HCT116 (cell line): Measurements from ENCODE around the gene GPC5. TPM values are rescaled to one million over a fixed set of nuclear protein-coding genes. Genes with fewer than 3 reads are reported as not detected.

ENCODE experiments used
- ATAC-seq: fragments of 200-7000 bp; cut with Tn5 transposase; 2 replicates; pipeline ENCODE4 v1.9.1; 2020; ENCODE audit warnings: mild to moderate bottlenecking, moderate library complexity
- BruUV-seq: library from RNA; stranded (reverse); fragments of 400-500 nt; replicated peaks from 2 replicates; lab custom pipeline; 2021; lab: Mats Ljungman, UMichigan
- CTCF ChIA-PET: fragments of 300-600 bp; sonication (Branson Sonifier 250); formaldehyde crosslinking; loops from one replicate; lab custom pipeline; 2021; ENCODE audit warnings: antibody characterized with exemption; lab: Charles Lee
- POLR2A ChIA-PET: fragments of 300-600, 350-600 bp; sonication (Branson Sonifier 250); formaldehyde crosslinking; loops from one replicate; lab custom pipeline; 2021; ENCODE audit warnings: antibody characterized with exemption; lab: Charles Lee
- RAD21 ChIA-PET, 2 experiments: fragments of 300-600 bp; sonication (Branson Sonifier 250); formaldehyde crosslinking; loops; one replicate each; lab custom pipeline; 2023; ENCODE audit warnings: low total read pairs in 2 of 2; ENCODE audit not compliant: uncharacterized antibody in 2 of 2, unreplicated experiment in 2 of 2, low non-redundant PET in 1 of 2; lab: Charles Lee
- DNase-seq: peaks from one replicate; pipeline ENCODE4 v3.0.0-alpha.2; 2010; ENCODE audit warnings: low read depth, low spot score
- H2AFZ ChIP-seq: fragments of 200-600 bp; shearing (Covaris generic), sonication (generic); 2 replicates; pipeline ENCODE4 v1.6.1; 2017; ENCODE audit warnings: low read depth, mixed run types, mixed read lengths, antibody characterized with exemption, low read length; ENCODE audit not compliant: poor library complexity, severe bottlenecking
- H3K27ac ChIP-seq: 2 replicates; pipeline ENCODE4 v1.5.1; 2012; ENCODE audit warnings: low read depth, low read length
- H3K27me3 ChIP-seq: fragments of 200-600 bp; sonication (generic); 2 replicates; pipeline ENCODE4 v1.6.1; 2016; ENCODE audit warnings: mixed run types, low read length, mixed read lengths; ENCODE audit not compliant: insufficient read depth
- H3K36me3 ChIP-seq, 2 experiments: fragments of 200-500 bp in 1 of 2; fragments of 200-600 bp in 1 of 2; sonication (Bioruptor generic) in 1 of 2; sonication (generic) in 1 of 2; 2 replicates each; pipeline versions ENCODE4 v1.5.1 to v1.6.1; 2014 to 2016; ENCODE audit warnings: low read length in 2 of 2, inconsistent platforms in 1 of 2, mixed read lengths in 1 of 2, mixed run types in 1 of 2; ENCODE audit not compliant: insufficient read depth in 2 of 2, control insufficient read depth in 1 of 2
- H3K4me1 ChIP-seq, 2 experiments: fragments of 200-600 bp in 1 of 2; sonication (generic) in 1 of 2; 2 replicates each; pipeline versions ENCODE4 v1.5.1 to v1.6.1; 2012 to 2017; ENCODE audit warnings: low read length in 2 of 2, inconsistent platforms in 1 of 2, mild to moderate bottlenecking in 1 of 2, mixed read lengths in 1 of 2, mixed run types in 1 of 2, moderate library complexity in 1 of 2; ENCODE audit not compliant: insufficient read depth in 2 of 2, control insufficient read depth in 1 of 2
- H3K4me2 ChIP-seq: fragments of 200-600 bp; sonication (generic); 2 replicates; pipeline ENCODE4 v1.6.1; 2017; ENCODE audit warnings: mixed run types, low read length, mixed read lengths
- H3K4me3 ChIP-seq, 2 experiments: fragments of 200-600 bp in 1 of 2; sonication (generic) in 1 of 2; replicated peaks in 1 of 2; 2 replicates each; pipeline ENCODE4 v1.5.1; 2011 to 2016; ENCODE audit warnings: low read length in 2 of 2, control low read depth in 1 of 2, low read depth in 1 of 2, mild to moderate bottlenecking in 1 of 2, mixed read lengths in 1 of 2, mixed run types in 1 of 2
- H3K79me2 ChIP-seq: fragments of 200-600 bp; sonication (generic); 2 replicates; pipeline ENCODE4 v1.6.1; 2017; ENCODE audit warnings: mild to moderate bottlenecking, mixed run types, low read length, moderate library complexity, mixed read lengths; ENCODE audit not compliant: insufficient read depth
- H3K9ac ChIP-seq: fragments of 200-600 bp; sonication (generic); 2 replicates; pipeline ENCODE4 v1.6.1; 2016; ENCODE audit warnings: low read length, mixed read lengths
- H3K9me2 ChIP-seq: fragments of 200-600 bp; sonication (generic), shearing (Covaris generic); 2 replicates; pipeline ENCODE4 v1.6.1; 2017; ENCODE audit warnings: mixed run types, mild to moderate bottlenecking, moderate library complexity; ENCODE audit not compliant: insufficient read depth
- H3K9me3 ChIP-seq, 2 experiments: fragments of 200-500 bp in 1 of 2; fragments of 200-600 bp in 1 of 2; sonication (Bioruptor generic) in 1 of 2; sonication (generic) in 1 of 2; 2 replicates each; pipeline ENCODE4 v1.6.1; 2014 to 2017; ENCODE audit warnings: low read length in 2 of 2, mixed read lengths in 2 of 2, inconsistent platforms in 1 of 2, low read depth in 1 of 2, mild to moderate bottlenecking in 1 of 2, mixed run types in 1 of 2, moderate library complexity in 1 of 2; ENCODE audit not compliant: control insufficient read depth in 1 of 2, insufficient read depth in 1 of 2
- H4K20me1 ChIP-seq: fragments of 200-600 bp; sonication (generic), shearing (Covaris generic); 2 replicates; pipeline ENCODE4 v1.6.1; 2017; ENCODE audit warnings: mixed run types, mild to moderate bottlenecking, moderate library complexity; ENCODE audit not compliant: insufficient read depth
- CEBPB ChIP-seq: IDR thresholded peaks from 2 replicates; pipeline ENCODE4 v1.6.1; 2012; ENCODE audit warnings: low read depth
- EGR1 ChIP-seq: IDR thresholded peaks from 2 replicates; pipeline ENCODE4 v1.6.1; 2012; ENCODE audit warnings: low read depth
- ELF1 ChIP-seq: IDR thresholded peaks from 2 replicates; pipeline ENCODE4 v1.6.1; 2012; ENCODE audit warnings: low read depth, borderline replicate concordance
- EZH2phosphoT487 ChIP-seq: fragments of 200-600 bp; IDR thresholded peaks from 2 replicates; pipeline ENCODE4 v1.6.1; 2018; ENCODE audit warnings: antibody characterized with exemption, borderline replicate concordance
- FOSL1 ChIP-seq: IDR thresholded peaks from 2 replicates; pipeline ENCODE4 v1.6.1; 2012; ENCODE audit warnings: low read depth
- POLR2AphosphoS5 ChIP-seq: IDR thresholded peaks from 2 replicates; pipeline ENCODE4 v1.6.1; 2011; ENCODE audit warnings: mild to moderate bottlenecking, low read depth, low read length, moderate library complexity
- RAD21 ChIP-seq: IDR thresholded peaks from 2 replicates; pipeline ENCODE4 v1.6.1; 2012; ENCODE audit warnings: low read depth, mild to moderate bottlenecking
- SIN3A ChIP-seq: IDR thresholded peaks from 2 replicates; pipeline ENCODE4 v1.6.1; 2012; ENCODE audit warnings: low read depth
- SRF ChIP-seq: IDR thresholded peaks from 2 replicates; pipeline ENCODE4 v1.6.1; 2012; ENCODE audit warnings: low read depth
- TCF7L2 ChIP-seq: IDR thresholded peaks from 2 replicates; pipeline ENCODE4 v1.7.0; 2011; ENCODE audit warnings: borderline replicate concordance, inconsistent platforms; ENCODE audit not compliant: insufficient read depth, insufficient read length; ENCODE audit errors: extremely low read depth
- YY1 ChIP-seq: IDR thresholded peaks from 2 replicates; pipeline ENCODE4 v1.6.1; 2011; ENCODE audit warnings: low read length, low read depth, moderate library complexity, mild to moderate bottlenecking; ENCODE audit not compliant: insufficient replicate concordance; ENCODE audit errors: extremely low read depth
- ZFX ChIP-seq: fragments of 450-650 bp; IDR thresholded peaks from 2 replicates; pipeline ENCODE4 v1.6.1; 2017
- intact Hi-C: fragments of 100-400 bp; cut with micrococcal nuclease; formaldehyde crosslinking; loops from 2 replicates; pipeline ENCODE4 v1.10.0; 2022
- total RNA-seq: library from RNA; stranded (reverse); gene quantifications from one replicate; pipeline ENCODE4 v1.2.1, GENCODE V29; 2021; ENCODE audit not compliant: unreplicated experiment
- TF ChIP-seq, protein P1 (sequence below): IDR thresholded peaks from 2 replicates; pipeline ENCODE4 v1.6.1; 2011; ENCODE audit warnings: mild to moderate bottlenecking, low read length, moderate library complexity; ENCODE audit not compliant: insufficient replicate concordance; ENCODE audit errors: extremely low read depth
- TF ChIP-seq, protein P2 (sequence below): IDR thresholded peaks from 2 replicates; pipeline ENCODE4 v1.6.1; 2012
- TF ChIP-seq, protein P3 (sequence below): IDR thresholded peaks from 2 replicates; pipeline ENCODE4 v1.6.1; 2012
- TF ChIP-seq, protein P4 (sequence below): IDR thresholded peaks from 2 replicates; pipeline ENCODE4 v1.6.1; 2012; ENCODE audit warnings: low read depth

GPC5 gene
- total RNA-seq, 1 experiment from 2014 or later, result not detected

DNA sequence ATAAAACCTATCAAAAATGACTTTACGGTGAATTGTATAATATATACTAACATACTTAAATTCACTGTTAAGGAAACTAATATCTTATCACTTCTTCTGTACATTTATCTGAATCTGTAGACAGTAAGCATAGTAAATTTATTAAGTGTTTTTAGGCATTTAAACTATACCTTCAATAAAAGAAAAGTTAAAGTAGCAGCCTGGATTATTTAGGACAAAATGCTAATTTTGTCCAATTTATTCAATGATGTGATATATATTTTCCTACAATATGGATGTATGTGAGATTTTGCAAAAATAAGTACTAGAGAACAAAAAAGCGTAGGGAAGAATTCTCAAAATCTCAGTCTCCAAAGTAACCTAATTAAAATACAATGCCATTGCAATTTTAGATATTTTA is 299.9 kb downstream of the GPC5 start:
- ChIA-PET POLR2A (no interaction called here), CTCF (no interaction called here), RAD21 (no interaction called here)
- Histone ChIP-seq H3K79me2 (no peaks in the 10 kb centered on the region), H3K4me2 (no peak overlapping the region), H3K27ac (no peak overlapping the region), H3K4me1 (no peaks in the 10 kb centered on the region), H3K4me3 (no peak overlapping the region), H4K20me1 (no peaks in the 10 kb centered on the region), H3K9ac (no peak overlapping the region), H3K9me3 (peaks cover 0 to 16% of the 10 kb centered on the region in 2 experiments; a peak in 2 of 4 replicates), H3K36me3 (no peaks in the 10 kb centered on the region), H3K9me2 (no peaks in the 10 kb centered on the region), H2AFZ (no peak overlapping the region), H3K27me3 (no peaks in the 10 kb centered on the region)
- intact Hi-C loops, result no loop called here
- BruUV-seq, result no TSS peak
- DNase-seq (no peak), ATAC-seq (no peak)
- TF ChIP-seq EGR1 (no peak), YY1 (no peak), TCF7L2 (no peak), RAD21 (no peak), ELF1 (no peak), FOSL1 (no peak), POLR2AphosphoS5 (no peak), SIN3A (no peak), ZFX (no peak), CEBPB (no peak), EZH2phosphoT487 (no peak), SRF (no peak)
- TF ChIP-seq, protein P1, sequence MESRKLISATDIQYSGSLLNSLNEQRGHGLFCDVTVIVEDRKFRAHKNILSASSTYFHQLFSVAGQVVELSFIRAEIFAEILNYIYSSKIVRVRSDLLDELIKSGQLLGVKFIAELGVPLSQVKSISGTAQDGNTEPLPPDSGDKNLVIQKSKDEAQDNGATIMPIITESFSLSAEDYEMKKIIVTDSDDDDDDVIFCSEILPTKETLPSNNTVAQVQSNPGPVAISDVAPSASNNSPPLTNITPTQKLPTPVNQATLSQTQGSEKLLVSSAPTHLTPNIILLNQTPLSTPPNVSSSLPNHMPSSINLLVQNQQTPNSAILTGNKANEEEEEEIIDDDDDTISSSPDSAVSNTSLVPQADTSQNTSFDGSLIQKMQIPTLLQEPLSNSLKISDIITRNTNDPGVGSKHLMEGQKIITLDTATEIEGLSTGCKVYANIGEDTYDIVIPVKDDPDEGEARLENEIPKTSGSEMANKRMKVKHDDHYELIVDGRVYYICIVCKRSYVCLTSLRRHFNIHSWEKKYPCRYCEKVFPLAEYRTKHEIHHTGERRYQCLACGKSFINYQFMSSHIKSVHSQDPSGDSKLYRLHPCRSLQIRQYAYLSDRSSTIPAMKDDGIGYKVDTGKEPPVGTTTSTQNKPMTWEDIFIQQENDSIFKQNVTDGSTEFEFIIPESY, result no peak
- TF ChIP-seq, protein P2, sequence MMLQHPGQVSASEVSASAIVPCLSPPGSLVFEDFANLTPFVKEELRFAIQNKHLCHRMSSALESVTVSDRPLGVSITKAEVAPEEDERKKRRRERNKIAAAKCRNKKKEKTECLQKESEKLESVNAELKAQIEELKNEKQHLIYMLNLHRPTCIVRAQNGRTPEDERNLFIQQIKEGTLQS, result no peak
- TF ChIP-seq, protein P3, sequence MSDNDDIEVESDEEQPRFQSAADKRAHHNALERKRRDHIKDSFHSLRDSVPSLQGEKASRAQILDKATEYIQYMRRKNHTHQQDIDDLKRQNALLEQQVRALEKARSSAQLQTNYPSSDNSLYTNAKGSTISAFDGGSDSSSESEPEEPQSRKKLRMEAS, result no peak
- TF ChIP-seq, protein P4, sequence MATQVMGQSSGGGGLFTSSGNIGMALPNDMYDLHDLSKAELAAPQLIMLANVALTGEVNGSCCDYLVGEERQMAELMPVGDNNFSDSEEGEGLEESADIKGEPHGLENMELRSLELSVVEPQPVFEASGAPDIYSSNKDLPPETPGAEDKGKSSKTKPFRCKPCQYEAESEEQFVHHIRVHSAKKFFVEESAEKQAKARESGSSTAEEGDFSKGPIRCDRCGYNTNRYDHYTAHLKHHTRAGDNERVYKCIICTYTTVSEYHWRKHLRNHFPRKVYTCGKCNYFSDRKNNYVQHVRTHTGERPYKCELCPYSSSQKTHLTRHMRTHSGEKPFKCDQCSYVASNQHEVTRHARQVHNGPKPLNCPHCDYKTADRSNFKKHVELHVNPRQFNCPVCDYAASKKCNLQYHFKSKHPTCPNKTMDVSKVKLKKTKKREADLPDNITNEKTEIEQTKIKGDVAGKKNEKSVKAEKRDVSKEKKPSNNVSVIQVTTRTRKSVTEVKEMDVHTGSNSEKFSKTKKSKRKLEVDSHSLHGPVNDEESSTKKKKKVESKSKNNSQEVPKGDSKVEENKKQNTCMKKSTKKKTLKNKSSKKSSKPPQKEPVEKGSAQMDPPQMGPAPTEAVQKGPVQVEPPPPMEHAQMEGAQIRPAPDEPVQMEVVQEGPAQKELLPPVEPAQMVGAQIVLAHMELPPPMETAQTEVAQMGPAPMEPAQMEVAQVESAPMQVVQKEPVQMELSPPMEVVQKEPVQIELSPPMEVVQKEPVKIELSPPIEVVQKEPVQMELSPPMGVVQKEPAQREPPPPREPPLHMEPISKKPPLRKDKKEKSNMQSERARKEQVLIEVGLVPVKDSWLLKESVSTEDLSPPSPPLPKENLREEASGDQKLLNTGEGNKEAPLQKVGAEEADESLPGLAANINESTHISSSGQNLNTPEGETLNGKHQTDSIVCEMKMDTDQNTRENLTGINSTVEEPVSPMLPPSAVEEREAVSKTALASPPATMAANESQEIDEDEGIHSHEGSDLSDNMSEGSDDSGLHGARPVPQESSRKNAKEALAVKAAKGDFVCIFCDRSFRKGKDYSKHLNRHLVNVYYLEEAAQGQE, result no peak
